MM.1S (cell line): ENCODE measurements around the gene GUCD1.

Experiments
- DNase-seq: peaks from one replicate; pipeline ENCODE4 v3.0.0-alpha.2; 2015
- H2AFZ ChIP-seq: fragments of 300-600 bp; sonication (generic); 2 replicates; pipeline ENCODE4 v1.6.0; 2016; ENCODE audit warnings: antibody characterized with exemption, low read length
- H3F3A ChIP-seq: fragments of 300-600 bp; sonication (generic); 2 replicates; pipeline ENCODE4 v1.6.1; 2016; ENCODE audit warnings: mild to moderate bottlenecking, antibody characterized with exemption, low read length, moderate library complexity, mixed read lengths; ENCODE audit not compliant: insufficient read depth
- H3K27ac ChIP-seq: fragments of 300-600 bp; sonication (generic); 2 replicates; pipeline ENCODE4 v1.5.1; 2016; ENCODE audit warnings: mild to moderate bottlenecking, low read length
- H3K27me3 ChIP-seq: fragments of 300-600 bp; sonication (generic); replicated peaks from 2 replicates; pipeline ENCODE4 v1.6.0; 2016; ENCODE audit warnings: low read length; ENCODE audit not compliant: insufficient read depth
- H3K36me3 ChIP-seq: fragments of 300-600 bp; sonication (generic); replicated peaks from 2 replicates; pipeline ENCODE4 v1.6.1; 2016; ENCODE audit warnings: mild to moderate bottlenecking, low read length, mixed read lengths; ENCODE audit not compliant: insufficient read depth
- H3K4me1 ChIP-seq: fragments of 300-600 bp; sonication (generic); 2 replicates; pipeline ENCODE4 v1.6.1; 2016; ENCODE audit warnings: low read length, mixed read lengths
- H3K4me2 ChIP-seq: fragments of 300-600 bp; sonication (generic); 2 replicates; pipeline ENCODE4 v1.6.0; 2016; ENCODE audit warnings: low read depth, low read length
- H3K4me3 ChIP-seq: fragments of 300-600 bp; sonication (generic); 2 replicates; pipeline ENCODE4 v1.5.1; 2016; ENCODE audit warnings: low read length, mixed read lengths
- H3K79me2 ChIP-seq: fragments of 300-600 bp; sonication (generic); 2 replicates; pipeline ENCODE4 v1.6.1; 2016; ENCODE audit warnings: mixed run types, low read length, mixed read lengths
- H3K9ac ChIP-seq: fragments of 300-600 bp; sonication (generic); 2 replicates; pipeline ENCODE4 v1.6.1; 2016; ENCODE audit warnings: low read length, mixed read lengths
- H3K9me2 ChIP-seq: fragments of 300-600 bp; sonication (generic); replicated peaks from 2 replicates; pipeline ENCODE4 v1.6.1; 2016; ENCODE audit warnings: mild to moderate bottlenecking, low read length, mixed read lengths; ENCODE audit not compliant: insufficient read depth
- H3K9me3 ChIP-seq: fragments of 300-600 bp; sonication (generic); replicated peaks from 2 replicates; pipeline ENCODE4 v1.6.1; 2016; ENCODE audit warnings: mild to moderate bottlenecking, low read length, mixed read lengths; ENCODE audit not compliant: insufficient read depth
- H4K20me1 ChIP-seq: fragments of 300-600 bp; sonication (generic); 2 replicates; pipeline ENCODE4 v1.6.1; 2016; ENCODE audit warnings: mild to moderate bottlenecking, low read length, moderate library complexity, mixed read lengths; ENCODE audit not compliant: insufficient read depth
- CTCF ChIP-seq: fragments of 300-600 bp; sonication (generic); IDR thresholded peaks from 2 replicates; pipeline ENCODE4 v1.5.1; 2016; ENCODE audit warnings: antibody characterized with exemption, low read length, mixed read lengths
- EZH2 ChIP-seq: fragments of 300-600 bp; sonication (generic); optimal IDR thresholded peaks from 2 replicates; pipeline ENCODE3; 2017; ENCODE audit warnings: low read depth, mild to moderate bottlenecking, antibody characterized with exemption, low read length, mixed read lengths
- EZH2phosphoT487 ChIP-seq: fragments of 300-600 bp; sonication (generic); IDR thresholded peaks from 2 replicates; pipeline ENCODE4 v1.6.1; 2018; ENCODE audit warnings: antibody characterized with exemption, low read length

Gene GUCD1

GRCh38 chr22:24500277-24500820, 54.6 kb downstream of the GUCD1 start:
- Histone ChIP-seq H3K36me3 (no peaks in the 10 kb centered on the region), H2AFZ (no peak overlapping the region), H3K4me3 (no peak overlapping the region), H3K79me2 (no peaks in the 10 kb centered on the region), H3K4me1 (no peaks in the 10 kb centered on the region), H3K27ac (no peak overlapping the region), H3K9ac (no peak overlapping the region), H3K9me2 (no peaks in the 10 kb centered on the region), H3F3A (no peaks in the 10 kb centered on the region), H3K4me2 (no peak overlapping the region), H3K9me3 (no peaks in the 10 kb centered on the region), H3K27me3 (no peaks in the 10 kb centered on the region), H4K20me1 (no peaks in the 10 kb centered on the region)
- TF ChIP-seq EZH2 (no peak), CTCF (no peak), EZH2phosphoT487 (no peak)
- no peak for DNase-seq

DNA sequence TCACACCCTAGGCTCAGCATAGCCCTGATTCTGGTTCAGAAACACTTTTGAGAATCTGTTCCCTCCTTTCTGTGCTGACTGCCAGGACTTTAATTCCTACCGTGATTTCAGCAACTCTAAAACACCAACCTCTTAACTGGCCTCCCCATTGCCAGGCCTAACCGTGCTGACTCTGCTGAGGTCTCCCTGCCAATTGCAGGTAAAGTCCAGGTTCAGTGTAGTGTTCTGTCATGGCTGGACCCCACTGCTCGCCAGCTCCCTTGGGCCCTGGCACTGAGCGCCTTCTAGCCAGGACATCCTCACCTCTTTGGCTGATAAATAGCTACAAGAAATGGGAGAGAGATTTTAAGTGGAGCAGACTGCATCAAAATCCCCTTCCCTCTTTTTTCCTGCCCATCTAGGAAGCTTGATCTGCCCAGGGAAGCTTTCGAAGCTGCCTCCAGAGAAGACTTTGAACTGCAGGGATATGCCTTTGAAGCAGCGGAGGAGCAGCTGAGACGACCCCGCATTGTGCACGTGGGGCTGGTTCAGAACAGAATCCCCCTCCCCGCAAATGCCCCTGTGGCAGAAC, 55.1 kb downstream of the GUCD1 start:
- Histone ChIP-seq H3K27ac (no peak overlapping the region), H3K9ac (no peak overlapping the region), H3K4me2 (no peak overlapping the region), H3K27me3 (no peaks in the 10 kb centered on the region), H3K79me2 (no peaks in the 10 kb centered on the region), H3K4me3 (no peak overlapping the region), H3K4me1 (no peaks in the 10 kb centered on the region), H3K36me3 (no peaks in the 10 kb centered on the region), H3K9me3 (no peaks in the 10 kb centered on the region), H2AFZ (no peak overlapping the region), H3F3A (no peaks in the 10 kb centered on the region), H4K20me1 (no peaks in the 10 kb centered on the region), H3K9me2 (no peaks in the 10 kb centered on the region)
- no peak for TF ChIP-seq CTCF
- TF ChIP-seq EZH2phosphoT487, result no peak
- no peak for TF ChIP-seq EZH2
- DNase-seq, result no peak

DNA sequence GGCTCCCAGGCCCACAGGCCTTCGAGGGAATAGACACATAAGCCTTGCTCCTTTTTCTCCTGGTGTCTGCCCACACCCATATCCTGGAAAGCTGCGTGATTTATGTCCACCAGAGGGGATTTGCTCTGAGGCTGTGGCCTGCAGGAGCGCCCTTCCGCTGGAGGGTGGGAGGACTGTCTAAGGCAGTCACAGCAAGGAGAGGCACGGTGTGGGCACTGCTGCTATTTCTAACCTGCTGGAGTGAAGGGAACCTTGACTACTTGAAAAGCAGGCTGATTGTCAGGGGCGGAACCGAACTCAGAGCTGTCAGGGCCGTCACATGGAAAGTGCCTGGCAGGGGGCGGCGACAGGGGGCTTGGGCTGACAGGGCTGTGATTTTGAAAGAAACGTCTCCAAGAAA, 56.1 kb downstream of the GUCD1 start:
- H4K20me1 ChIP-seq, result no peaks in the 10 kb centered on the region

More for the DNA sequence above, 56.1 kb downstream of the GUCD1 start:
- DNase-seq, result no peak
- H3K9ac ChIP-seq, result no peak overlapping the region
- TF ChIP-seq EZH2 (no peak), EZH2phosphoT487 (no peak), CTCF (no peak)
- no peaks in the 10 kb centered on the region for H3K36me3 ChIP-seq
- H3K4me1 ChIP-seq, result no peaks in the 10 kb centered on the region
- no peak overlapping the region for H3K4me3 ChIP-seq
- H2AFZ ChIP-seq, result no peak overlapping the region
- no peaks in the 10 kb centered on the region for H3K79me2 ChIP-seq
- H3K27me3 ChIP-seq, result no peaks in the 10 kb centered on the region
- H3K27ac ChIP-seq, result no peak overlapping the region
- no peak overlapping the region for H3K4me2 ChIP-seq
- no peaks in the 10 kb centered on the region for H3K9me2 ChIP-seq
- no peaks in the 10 kb centered on the region for H3F3A ChIP-seq
- H3K9me3 ChIP-seq, result no peaks in the 10 kb centered on the region
